T-cell (primary cell): ENCODE measurements around the gene KRTAP10-3. TPM values are rescaled to one million over a fixed set of nuclear protein-coding genes. Genes with fewer than 3 reads are reported as not detected.
A peak's percentile ranks its signal among the peaks of the same experiment; 100 is the strongest.
"Not testable (repeated sequence)": the region's sequence is repeated elsewhere in the genome, so short reads cannot be mapped to it uniquely, and the experiment has no call there.

Source experiments
- ATAC-seq, 4 experiments: fragments of 200-7000 bp in 3 of 4; fragments of 150-1000 bp in 1 of 4; cut with Tn5 transposase; replicated peaks in 1 of 4; 1 replicate in 3 of 4; 2 replicates in 1 of 4; pipeline ENCODE4 v1.10.0; 2021; ENCODE audit warnings: moderate library complexity in 3 of 4, mild to moderate bottlenecking in 2 of 4, moderate number of reproducible peaks in 1 of 4
- CTCF ChIA-PET, 2 donors: fragments of 300-600 bp; sonication (Branson Sonifier 250); formaldehyde crosslinking; loops; one replicate each; lab custom pipeline; 2022; ENCODE audit warnings: antibody characterized with exemption in 2 of 2; lab: Charles Lee
- POLR2A ChIA-PET, 2 donors: fragments of 300-600 bp; sonication (Branson Sonifier 250); formaldehyde crosslinking; loops; one replicate each; lab custom pipeline; 2022; ENCODE audit warnings: antibody characterized with exemption in 2 of 2; lab: Charles Lee
- DNase-seq, 35 experiments: peaks; one replicate each; pipeline versions ENCODE4 v3.0.0 to v3.0.0-alpha.2; 2013 to 2023
- H3K27ac ChIP-seq: one replicate; pipeline ENCODE4 v1.5.1; 2013; ENCODE audit warnings: low read length
- H3K27me3 ChIP-seq, 2 experiments: replicated peaks in 1 of 2; 1 replicate in 1 of 2; 2 replicates in 1 of 2; pipeline versions ENCODE4 v1.6.1 to v1.7.0; 2013; ENCODE audit warnings: low read length in 1 of 2, mixed read lengths in 1 of 2; ENCODE audit not compliant: control insufficient read depth in 2 of 2, insufficient read depth in 2 of 2; ENCODE audit errors: extremely low read depth in 1 of 2
- H3K36me3 ChIP-seq, 2 donors: 1 replicate in 1 of 2; 2 replicates in 1 of 2; pipeline versions ENCODE4 v1.6.1 to v1.7.0; 2013; ENCODE audit warnings: low read length in 1 of 2; ENCODE audit not compliant: control insufficient read depth in 2 of 2, insufficient read depth in 1 of 2; ENCODE audit errors: extremely low read depth in 1 of 2
- H3K4me1 ChIP-seq, 2 experiments: 1 replicate in 1 of 2; 2 replicates in 1 of 2; pipeline versions ENCODE4 v1.6.1 to v1.7.0; 2013; ENCODE audit warnings: low read length in 2 of 2, mixed read lengths in 1 of 2; ENCODE audit not compliant: insufficient read depth in 2 of 2, control insufficient read depth in 1 of 2; ENCODE audit errors: extremely low read depth in 1 of 2
- H3K4me3 ChIP-seq, 2 donors: 1 replicate in 1 of 2; 2 replicates in 1 of 2; pipeline versions ENCODE4 v1.5.1 to v1.7.0; 2013; ENCODE audit warnings: mild to moderate bottlenecking in 2 of 2, low read length in 1 of 2, moderate library complexity in 1 of 2; ENCODE audit not compliant: control insufficient read depth in 1 of 2; ENCODE audit errors: extremely low read depth in 1 of 2
- H3K9me3 ChIP-seq: 2 replicates; pipeline ENCODE4 v1.7.0; 2013
- H3K27ac Mint-ChIP-seq, 2 donors: one replicate each; pipeline ENCODE4 v1.8.0; 2020 to 2021; ENCODE audit warnings: mild to moderate bottlenecking in 2 of 2, mixed read lengths in 2 of 2
- H3K27me3 Mint-ChIP-seq, 2 donors: one replicate each; pipeline ENCODE4 v1.8.0; 2021 to 2022; ENCODE audit warnings: mixed read lengths in 2 of 2
- H3K36me3 Mint-ChIP-seq: one replicate; pipeline ENCODE4 v1.8.0; 2021; ENCODE audit warnings: mixed read lengths
- H3K4me1 Mint-ChIP-seq, 3 donors: one replicate each; pipeline ENCODE4 v1.8.0; 2020 to 2022; ENCODE audit warnings: mixed read lengths in 3 of 3, mild to moderate bottlenecking in 1 of 3
- H3K4me3 Mint-ChIP-seq, 3 donors: one replicate each; pipeline ENCODE4 v1.8.0; 2020 to 2022; ENCODE audit warnings: mild to moderate bottlenecking in 3 of 3, mixed read lengths in 3 of 3, moderate library complexity in 3 of 3
- H3K9me3 Mint-ChIP-seq, 3 donors: one replicate each; pipeline ENCODE4 v1.8.0; 2020 to 2022; ENCODE audit warnings: mixed read lengths in 3 of 3
- WGBS: methylation state at CpG from one replicate; pipeline ENCODE4 v1.1.5; 2013; ENCODE audit warnings: missing lambda C conversion rate; ENCODE audit not compliant: insufficient coverage; 5-methylcytosine and 5-hydroxymethylcytosine counted together
- total RNA-seq, 35 experiments: library from RNA in 6 of 35; stranded (reverse) in 6 of 35; fragments of 120-200 nt in 1 of 35; gene quantifications; one replicate each; pipeline versions ENCODE4 v1.2.1 to v1.2.4 and lab custom pipeline; 2013 to 2026

KRTAP10-3 gene
- total RNA-seq, 5 donors from 2014 or later (not counting 1 experiment from before 2014, with no cell fraction given) = not detected

GRCh38 chr21:44594406-44594916 lies 35.9 kb upstream of the KRTAP10-3 start:
- Histone ChIP-seq H3K4me1 (peaks cover 0 to 2% of the 10 kb centered on the region in 2 experiments), H3K27me3 (peaks cover 0 to 22% of the 10 kb centered on the region in 2 experiments), H3K36me3 (no peaks in the 10 kb centered on the region), H3K4me3 (no peak overlapping the region), H3K27ac (no peak overlapping the region), H3K9me3 (no peaks in the 10 kb centered on the region)
- H3K4me3 Mint-ChIP-seq = no peak overlapping the region
- no peak overlapping the region for H3K27ac Mint-ChIP-seq
- ATAC-seq (no peak), DNase-seq (no peak)
- WGBS = 85% methylated on average over 8 of the region's 12 CpGs
- ChIA-PET CTCF (no interaction called here), POLR2A (no interaction called here)
- H3K9me3 Mint-ChIP-seq = peaks cover 5 to 10% (median 6%) of the 10 kb centered on the region in 3 donors
- H3K4me1 Mint-ChIP-seq = peaks cover 0 to 2% (median 0%) of the 10 kb centered on the region in 3 donors
- H3K36me3 Mint-ChIP-seq = peaks cover 3% of the 10 kb centered on the region
- H3K27me3 Mint-ChIP-seq = peaks cover 3 to 13% of the 10 kb centered on the region in 2 donors

- ATAC-seq = no peak
- WGBS = 86% methylated on average over 17 of the region's 20 CpGs
- Mint-ChIP-seq H3K4me1 (peaks cover 0 to 2% (median 0%) of the 10 kb centered on the region in 3 donors), H3K4me3 (no peak overlapping the region), H3K9me3 (peaks cover 4 to 9% (median 4%) of the 10 kb centered on the region in 3 donors), H3K36me3 (peaks cover 2% of the 10 kb centered on the region), H3K27ac (no peak overlapping the region), H3K27me3 (peaks cover 3 to 16% of the 10 kb centered on the region in 2 donors)
- no peaks in the 10 kb centered on the region for H3K36me3 ChIP-seq
- no peak overlapping the region for H3K4me3 ChIP-seq
- no peak overlapping the region for H3K27ac ChIP-seq
- DNase-seq = no peak
- peaks cover 0 to 2% of the 10 kb centered on the region in 2 experiments for H3K4me1 ChIP-seq
- ChIA-PET CTCF (interaction anchor here in 1 of 2 donors (0.5 kb wide), 1 partner anchor 37 kb away, joined by 4 read pairs; no protein-coding TSS in a partner anchor), POLR2A (no interaction called here)
- H3K9me3 ChIP-seq = no peaks in the 10 kb centered on the region
- H3K27me3 ChIP-seq = peaks cover 0 to 25% of the 10 kb centered on the region in 2 experiments
Measured at GRCh38 chr21:44593598-44594405, 35.2 kb upstream of the KRTAP10-3 start.

GRCh38 chr21:44592446-44593311 lies 34.1 kb upstream of the KRTAP10-3 start, which contains the start of gene KRTAP10-6:
KRTAP10-6 (minus strand) TSS chr21:44592505; CDS start chr21:44592484, 21 bp downstream.
- WGBS = 70% methylated on average over 23 of the region's 33 CpGs
- no peaks in the 10 kb centered on the region for H3K9me3 Mint-ChIP-seq
- Histone ChIP-seq H3K4me1 (peaks cover 0 to 2% of the 10 kb centered on the region in 2 experiments), H3K9me3 (no peaks in the 10 kb centered on the region), H3K27ac (no peak within 1 kb of the TSS), H3K27me3 (peaks cover 0 to 25% of the 10 kb centered on the region in 2 experiments), H3K36me3 (no peaks in the 10 kb centered on the region), H3K4me3 (no peak within 1 kb of the TSS)
- CTCF ChIA-PET = interaction anchor here in 1 of 2 donors (0.5 kb wide), 1 partner anchor 36 kb away, joined by 4 read pairs; no protein-coding TSS in a partner anchor
- H3K4me3 Mint-ChIP-seq = no peak within 1 kb of the TSS
- H3K27ac Mint-ChIP-seq = no peak within 1 kb of the TSS
- no peak for ATAC-seq
- H3K36me3 Mint-ChIP-seq = no peaks in the 10 kb centered on the region
- DNase-seq = peak in 1 of 35 experiments; percentile 20
- H3K27me3 Mint-ChIP-seq = peaks cover 3 to 21% of the 10 kb centered on the region in 2 donors
- peaks cover 0 to 2% (median 0%) of the 10 kb centered on the region in 3 donors for H3K4me1 Mint-ChIP-seq
- POLR2A ChIA-PET = no interaction called here

DNA sequence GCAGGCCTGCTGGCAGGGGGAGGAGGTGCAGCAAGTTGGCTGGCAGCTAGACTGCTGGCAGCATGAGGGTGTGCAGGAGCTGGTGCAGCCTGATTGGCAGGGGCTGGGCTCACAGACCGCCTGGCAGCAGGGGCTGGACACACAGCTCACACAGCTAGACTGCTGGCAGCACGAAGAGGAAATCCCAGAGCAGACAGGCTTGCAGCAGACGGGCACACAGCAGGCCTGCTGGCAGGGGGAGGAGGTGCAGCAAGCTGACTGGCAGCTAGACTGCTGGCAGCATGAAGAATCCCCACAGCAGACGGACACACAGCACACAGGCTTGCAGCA lies 33.2 kb upstream of the KRTAP10-3 start:
- H3K27me3 ChIP-seq = peaks cover 0 to 25% of the 10 kb centered on the region in 2 experiments
- ATAC-seq, H3K36me3 Mint-ChIP-seq, H3K27ac Mint-ChIP-seq, H3K9me3 Mint-ChIP-seq, H3K4me3 ChIP-seq, DNase-seq, H3K27ac ChIP-seq, H3K4me3 Mint-ChIP-seq, CTCF ChIA-PET, POLR2A ChIA-PET, H3K4me1 Mint-ChIP-seq, H3K36me3 ChIP-seq, H3K9me3 ChIP-seq, H3K4me1 ChIP-seq: not testable (repeated sequence)
- WGBS = no CpG with 5 or more reads among the region's 4 CpGs
- H3K27me3 Mint-ChIP-seq = peaks cover 4 to 26% of the 10 kb centered on the region in 2 donors

- H3K9me3 Mint-ChIP-seq, H3K4me3 Mint-ChIP-seq, H3K4me1 ChIP-seq, H3K9me3 ChIP-seq, H3K36me3 ChIP-seq, H3K4me1 Mint-ChIP-seq, H3K27ac Mint-ChIP-seq, H3K4me3 ChIP-seq, CTCF ChIA-PET, ATAC-seq, H3K36me3 Mint-ChIP-seq, POLR2A ChIA-PET, H3K27ac ChIP-seq: not testable (repeated sequence)
- WGBS = 95% methylated on average over 9 of the region's 19 CpGs
- peak in 1 of 35 experiments; percentile 17 for DNase-seq
- H3K27me3 Mint-ChIP-seq = peaks cover 8 to 32% of the 10 kb centered on the region in 2 donors
- H3K27me3 ChIP-seq = peaks cover 0 to 30% of the 10 kb centered on the region in 2 experiments
Measured at GRCh38 chr21:44590897-44591800, 32.6 kb upstream of the KRTAP10-3 start.
